H1 (cell line): ENCODE results near the gene FGF19. TPM values are rescaled to one million over a fixed set of nuclear protein-coding genes. Genes with fewer than 3 reads are reported as not detected.

Experiments
- CTCF ChIA-PET: fragments of 300-600 bp; sonication (Branson Sonifier 250); formaldehyde crosslinking; loops from one replicate; lab custom pipeline; 2021; ENCODE audit not compliant: partially characterized antibody; lab: Charles Lee
- POLR2A ChIA-PET: fragments of 300-600 bp; sonication (Branson Sonifier 250); formaldehyde crosslinking; loops from one replicate; lab custom pipeline; 2021; ENCODE audit warnings: inconsistent platforms; ENCODE audit not compliant: partially characterized antibody; lab: Charles Lee
- DNase-seq, 2 experiments: peaks; one replicate each; pipeline versions ENCODE4 v3.0.0 to v3.0.0-alpha.2; 2010 to 2022; ENCODE audit warnings: low spot score in 2 of 2, low read depth in 1 of 2, mixed read lengths in 1 of 2
- FAIRE-seq: peaks from 2 replicates; lab custom pipeline; 2011; peaks lifted over from hg19 to GRCh38; lab: Jason Lieb, UNC
- H2AFZ ChIP-seq: 2 replicates; pipeline ENCODE4 v1.8.1; 2012; ENCODE audit warnings: low read length, inconsistent platforms
- H2AK5ac ChIP-seq: 2 replicates; pipeline ENCODE4 v1.6.1; 2013; ENCODE audit warnings: low read depth, low read length
- H2BK120ac ChIP-seq: replicated peaks from 2 replicates; pipeline ENCODE3; 2013; ENCODE audit warnings: low read depth, low read length, inconsistent platforms
- H2BK12ac ChIP-seq: 2 replicates; pipeline ENCODE4 v1.6.1; 2013; ENCODE audit warnings: low read depth, low read length
- H2BK15ac ChIP-seq: 2 replicates; pipeline ENCODE4 v1.6.1; 2013; ENCODE audit warnings: low read length
- H2BK20ac ChIP-seq: 2 replicates; pipeline ENCODE4 v1.6.1; 2013; ENCODE audit warnings: low read length
- H2BK5ac ChIP-seq: 2 replicates; pipeline ENCODE4 v1.6.1; 2013; ENCODE audit warnings: low read depth, low read length
- H3K14ac ChIP-seq: 2 replicates; pipeline ENCODE4 v1.6.1; 2013; ENCODE audit warnings: inconsistent platforms; ENCODE audit not compliant: insufficient read length
- H3K18ac ChIP-seq: 2 replicates; pipeline ENCODE4 v1.6.1; 2013; ENCODE audit warnings: low read length; ENCODE audit errors: extremely low read depth
- H3K23ac ChIP-seq: 2 replicates; pipeline ENCODE4 v1.6.1; 2013; ENCODE audit warnings: inconsistent platforms; ENCODE audit not compliant: insufficient read length
- H3K23me2 ChIP-seq: 2 replicates; pipeline ENCODE4 v1.6.1; 2013; ENCODE audit warnings: low read depth, low read length
- H3K27ac ChIP-seq: 2 replicates; pipeline ENCODE4 v1.6.1; 2011; ENCODE audit warnings: low read depth, low read length, inconsistent platforms
- H3K27me3 ChIP-seq, 4 experiments: replicated peaks in 1 of 4; 1 replicate in 1 of 4; 2 replicates in 3 of 4; pipeline versions ENCODE4 v1.6.1 to v1.8.1; 2011 to 2013; ENCODE audit warnings: low read length in 3 of 4, mild to moderate bottlenecking in 3 of 4, inconsistent platforms in 2 of 4, mixed read lengths in 2 of 4, moderate library complexity in 1 of 4; ENCODE audit not compliant: control insufficient read depth in 3 of 4, insufficient read depth in 3 of 4; ENCODE audit errors: extremely low read depth in 1 of 4
- H3K36me3 ChIP-seq, 4 experiments: 2 replicates each; pipeline versions ENCODE4 v1.6.1 to v1.8.1; 2011 to 2013; ENCODE audit warnings: mild to moderate bottlenecking in 4 of 4, low read length in 3 of 4, moderate library complexity in 2 of 4, control low read depth in 1 of 4, inconsistent platforms in 1 of 4; ENCODE audit not compliant: insufficient read depth in 4 of 4, control insufficient read depth in 2 of 4
- H3K4ac ChIP-seq: replicated peaks from 2 replicates; pipeline ENCODE3; 2013; ENCODE audit warnings: low read length, low read depth, mixed read lengths, inconsistent platforms; ENCODE audit not compliant: insufficient read length
- H3K4me1 ChIP-seq, 4 experiments: replicated peaks in 1 of 4; 1 replicate in 1 of 4; 2 replicates in 3 of 4; pipeline versions ENCODE4 v1.6.1 to v1.8.1; 2011 to 2013; ENCODE audit warnings: low read length in 3 of 4, inconsistent platforms in 2 of 4, mixed read lengths in 1 of 4; ENCODE audit not compliant: insufficient read depth in 4 of 4, control insufficient read depth in 3 of 4
- H3K4me2 ChIP-seq, 2 experiments: 2 replicates each; pipeline versions ENCODE4 v1.6.1 to v1.8.1; 2011 to 2013; ENCODE audit warnings: low read depth in 2 of 2, low read length in 2 of 2, control low read depth in 1 of 2, inconsistent platforms in 1 of 2, mild to moderate bottlenecking in 1 of 2; ENCODE audit not compliant: insufficient read depth in 1 of 2
- H3K4me3 ChIP-seq, 4 experiments: fragments of 200-600, 300-600 bp in 1 of 4; sonication (generic), shearing (Covaris generic), sonication (Bioruptor Twin) in 1 of 4; 2 replicates each; pipeline versions ENCODE4 v1.5.1 to v1.8.1; 2011 to 2016; ENCODE audit warnings: low read length in 4 of 4, low read depth in 3 of 4, control low read depth in 2 of 4, inconsistent platforms in 2 of 4, mild to moderate bottlenecking in 2 of 4, mixed read lengths in 1 of 4, moderate library complexity in 1 of 4; ENCODE audit not compliant: insufficient read depth in 2 of 4; ENCODE audit errors: extremely low read depth in 1 of 4
- H3K56ac ChIP-seq: replicated peaks from 2 replicates; pipeline ENCODE3; 2013; ENCODE audit warnings: low read depth, mild to moderate bottlenecking, mixed read lengths, low read length, inconsistent platforms; ENCODE audit not compliant: insufficient read length
- H3K79me1 ChIP-seq: 2 replicates; pipeline ENCODE4 v1.6.1; 2013; ENCODE audit warnings: low read depth, low read length, control low read depth
- H3K79me2 ChIP-seq, 2 experiments: 2 replicates each; pipeline versions ENCODE4 v1.6.1 to v1.8.1; 2012 to 2013; ENCODE audit warnings: low read length in 2 of 2, mild to moderate bottlenecking in 2 of 2, inconsistent platforms in 1 of 2; ENCODE audit not compliant: insufficient read depth in 2 of 2, control insufficient read depth in 1 of 2
- H3K9ac ChIP-seq, 4 experiments: replicated peaks in 1 of 4; 1 replicate in 1 of 4; 2 replicates in 3 of 4; pipeline versions ENCODE4 v1.6.1 to v1.8.1; 2011 to 2013; ENCODE audit warnings: low read depth in 3 of 4, low read length in 3 of 4, control low read depth in 2 of 4, mild to moderate bottlenecking in 2 of 4, moderate library complexity in 2 of 4, inconsistent platforms in 1 of 4; ENCODE audit errors: extremely low read depth in 1 of 4
- H3K9me3 ChIP-seq, 2 experiments: 2 replicates each; pipeline versions ENCODE4 v1.6.1 to v1.8.1; 2012 to 2013; ENCODE audit warnings: mild to moderate bottlenecking in 2 of 2, moderate library complexity in 2 of 2, control low read depth in 1 of 2, inconsistent platforms in 1 of 2, low read depth in 1 of 2, low read length in 1 of 2, mixed read lengths in 1 of 2; ENCODE audit not compliant: insufficient read depth in 2 of 2
- H4K20me1 ChIP-seq, 2 experiments: replicated peaks in 1 of 2; 2 replicates each; pipeline versions ENCODE3 to v1.8.1; 2011 to 2013; ENCODE audit warnings: inconsistent platforms in 2 of 2, low read length in 2 of 2, mild to moderate bottlenecking in 1 of 2; ENCODE audit not compliant: insufficient read depth in 2 of 2, control insufficient read depth in 1 of 2
- H4K5ac ChIP-seq: 2 replicates; pipeline ENCODE4 v1.6.1; 2013; ENCODE audit warnings: low read length, low read depth, mixed read lengths, inconsistent platforms; ENCODE audit not compliant: insufficient read length
- H4K8ac ChIP-seq: 2 replicates; pipeline ENCODE4 v1.8.0; 2013; ENCODE audit warnings: mild to moderate bottlenecking, moderate library complexity, low read length, inconsistent platforms; ENCODE audit not compliant: insufficient read depth; ENCODE audit errors: extremely low read depth
- H4K91ac ChIP-seq: replicated peaks from 2 replicates; pipeline ENCODE3; 2013; ENCODE audit warnings: low read length, mixed read lengths, inconsistent platforms; ENCODE audit not compliant: insufficient read length
- ASH2L ChIP-seq: fragments of 200-600, 300-600 bp; sonication (generic); IDR thresholded peaks from one replicate; pipeline ENCODE4 v1.7.1; 2017; ENCODE audit warnings: low read length
- ZNF274 ChIP-seq: IDR thresholded peaks from 2 replicates; pipeline ENCODE4 v1.7.0; 2012; ENCODE audit warnings: low read length, borderline replicate concordance; ENCODE audit errors: extremely low read depth
- WGBS, 2 experiments: shearing (Covaris generic) in 1 of 2; methylation state at CpG; one replicate each; pipeline versions ENCODE4 v1.1.6 to v1.1.7; 2013 to 2015; ENCODE audit warnings: low lambda C conversion rate in 2 of 2, mixed read lengths in 2 of 2, inconsistent platforms in 1 of 2, low coverage in 1 of 2, missing lambda C conversion rate in 1 of 2; ENCODE audit not compliant: insufficient replicate concordance in 2 of 2, insufficient coverage in 1 of 2, insufficient read length in 1 of 2; ENCODE audit errors: extremely low coverage in 1 of 2, missing lambda C conversion rate in 1 of 2; 5-methylcytosine and 5-hydroxymethylcytosine counted together
- polyA plus RNA-seq, 7 experiments: library from polyadenylated mRNA; depleted of rRNA in 3 of 7; stranded (reverse) in 5 of 7; unstranded in 2 of 7; fragments of >200 nt in 5 of 7; fragments of 200-250 nt in 2 of 7; gene quantifications; 1 replicate in 5 of 7; 2 replicates in 1 of 7; 4 replicates in 1 of 7; pipeline versions ENCODE4 v1.2.1 to v1.2.3, GENCODE V29; 2011 to 2013; ENCODE audit warnings: missing spikeins in 2 of 7, mixed read lengths in 2 of 7
- total RNA-seq: library from RNA; stranded (reverse); fragmentation: NEBNext Ultra II Directional; extraction: Animal tissue kit (Norgen Biotek cat#: 25700); gene quantifications from 2 replicates; pipeline ENCODE4 v1.2.1, GENCODE V29; 2021

FGF19 gene
- total and polyA plus RNA-seq, 2 of the 8 experiments (the other 6 are each of a cell fraction or from before 2014, with no cell fraction given): 9.6 to 14.8 TPM

DNA sequence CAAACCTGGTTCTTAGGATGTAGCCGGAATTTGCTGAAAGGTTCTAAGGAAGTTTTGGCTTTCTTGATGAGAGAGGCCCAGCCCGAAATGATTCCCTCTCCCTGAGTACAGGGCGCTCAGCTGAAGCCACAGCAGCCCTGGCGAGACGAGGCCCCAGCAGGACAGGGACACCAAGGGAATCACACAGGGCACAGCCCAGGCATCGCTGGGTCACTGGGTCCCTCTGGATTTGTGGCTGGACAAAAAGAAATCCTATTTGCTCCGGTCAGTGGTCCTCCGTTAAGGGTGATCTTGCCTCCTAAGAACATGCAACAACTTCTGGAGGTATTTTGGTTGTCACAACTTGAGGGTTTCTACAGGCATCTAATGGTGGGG lies 6.4 kb downstream of the FGF19 start:
- Histone ChIP-seq H2AK5ac (0 out of 2 replicates have a peak overlapping the region, but pooled peaks have one; percentile 19), H3K79me2 (no peaks in the 10 kb centered on the region), H3K79me1 (no peaks in the 10 kb centered on the region; the same call in 1 of the 2 replicates), H3K4me2 (peak overlapping the region in 1 of 2 experiments; percentile 4; a peak in 1 of 4 replicates), H2BK12ac (0 out of 2 replicates have a peak overlapping the region, but pooled peaks have one; percentile 33), H3K9ac (no peak overlapping the region; a peak in 1 of 7 replicates), H4K5ac (no peak overlapping the region), H3K4me3 (no peak overlapping the region), H4K20me1 (peaks cover 1 to 5% of the 10 kb centered on the region in 2 experiments), H4K8ac (no peak overlapping the region; the same call in 1 of the 2 replicates), H3K14ac (no peak overlapping the region), H3K56ac (no peak overlapping the region), H2BK120ac (no peak overlapping the region), H2AFZ (no peak overlapping the region), H3K9me3 (peaks cover 0 to 2% of the 10 kb centered on the region in 2 experiments; a peak in 1 of 4 replicates), H2BK15ac (0 out of 2 replicates have a peak overlapping the region, but pooled peaks have one; percentile 74), H2BK5ac (0 out of 2 replicates have a peak overlapping the region, but pooled peaks have one; percentile 2), H3K4ac (no peak overlapping the region), H4K91ac (no peak overlapping the region), H3K4me1 (peaks cover 6 to 25% (median 12%) of the 10 kb centered on the region in 4 experiments; a peak in 6 of 7 replicates), H3K18ac (no peak overlapping the region), H3K23ac (no peak overlapping the region), H3K23me2 (peaks cover 1% of the 10 kb centered on the region; the same call in 1 of the 2 replicates), H3K27ac (no peak overlapping the region; the same call in 1 of the 2 replicates), H2BK20ac (no peak overlapping the region), H3K27me3 (no peaks in the 10 kb centered on the region; a peak in 1 of 7 replicates), H3K36me3 (peaks cover 0 to 10% (median 4%) of the 10 kb centered on the region in 4 experiments; a peak in 3 of 8 replicates)
- ChIA-PET CTCF (interaction anchor here (3.6 kb wide), 1 partner anchor 13 kb away, joined by 20 read pairs; no protein-coding TSS in a partner anchor), POLR2A (interaction anchor here (1.2 to 1.6 kb wide), 3 partner anchors 12 to 43 kb away, joined by 4 to 5 read pairs (median 5); no protein-coding TSS in a partner anchor)
- DNase-seq (no peak), FAIRE-seq (no peak)
- WGBS, 2 experiments: 76% methylated on average over 8 of the region's 8 CpGs; no CpG with 5 or more reads in 1 of the 2 experiments
- TF ChIP-seq ZNF274: no peak
- TF ChIP-seq ASH2L: no peak
